HCT116 (cell line): ENCODE measurements around the gene TROAP.

Experiments used
- CEBPB ChIP-seq: IDR thresholded peaks from 2 replicates; pipeline ENCODE4 v1.6.1; 2012; ENCODE audit warnings: low read depth
- CTCF ChIP-seq, 3 experiments: fragments of 200-600 bp in 1 of 3; sonication (generic) in 1 of 3; IDR thresholded peaks in 2 of 3; conservative IDR thresholded peaks in 1 of 3; 2 replicates each; pipeline ENCODE4 v1.5.1; 2012 to 2017; ENCODE audit warnings: low read depth in 2 of 3, low read length in 2 of 3, antibody characterized with exemption in 1 of 3, borderline replicate concordance in 1 of 3, control low read depth in 1 of 3, mild to moderate bottlenecking in 1 of 3, mixed read lengths in 1 of 3, mixed run types in 1 of 3, moderate library complexity in 1 of 3; ENCODE audit not compliant: insufficient read depth in 1 of 3
- ELF1 ChIP-seq: IDR thresholded peaks from 2 replicates; pipeline ENCODE4 v1.6.1; 2012; ENCODE audit warnings: low read depth, borderline replicate concordance
- POLR2A ChIP-seq: IDR thresholded peaks from 2 replicates; pipeline ENCODE4 v1.7.0; 2011; ENCODE audit warnings: borderline replicate concordance; ENCODE audit not compliant: insufficient read depth, insufficient read length; ENCODE audit errors: extremely low read depth
- POLR2AphosphoS5 ChIP-seq: IDR thresholded peaks from 2 replicates; pipeline ENCODE4 v1.6.1; 2011; ENCODE audit warnings: mild to moderate bottlenecking, low read depth, low read length, moderate library complexity
- RAD21 ChIP-seq: IDR thresholded peaks from 2 replicates; pipeline ENCODE4 v1.6.1; 2012; ENCODE audit warnings: low read depth, mild to moderate bottlenecking
- SP1 ChIP-seq: IDR thresholded peaks from 2 replicates; pipeline ENCODE4 v1.6.1; 2012; ENCODE audit warnings: low read depth
- ZNF274 ChIP-seq: fragments of 200-500 bp; sonication (Bioruptor generic); IDR thresholded peaks from 2 replicates; pipeline ENCODE4 v1.6.1; 2014; ENCODE audit warnings: mild to moderate bottlenecking, low read depth, low read length, inconsistent platforms

GRCh38 chr12:49322708-49323523 lies at the start of gene TROAP:
- TF ChIP-seq SP1 (peak; percentile 94), ELF1 (no peak), CTCF (IDR thresholded peaks at IDR 0.05 in 2 of 3, conservative IDR thresholded peaks at IDR 0.05 in 1 of 3; ENCODE audit: borderline replicate concordance in 1 of 3, insufficient read depth in 1 of 3, low read depth in 2 of 3, low read length in 2 of 3) (no peak), POLR2AphosphoS5 (peak; percentile 65; the same call in 1 of the 2 replicates), CEBPB (no peak), POLR2A (peak; percentile 51), RAD21 (no peak), ZNF274 (no peak)
